HG02970 (cell line): ENCODE results near the gene ATAD3C.
"Not testable (repeated sequence)": the region's sequence is repeated elsewhere in the genome, so short reads cannot be mapped to it uniquely, and the experiment has no call there.

ENCODE experiments used
- ATAC-seq: cut with Tn5 transposase; IDR thresholded peaks from one replicate; pipeline ENCODE4 v1.9.1; 2021; ENCODE audit warnings: mild to moderate bottlenecking, moderate library complexity, moderate number of reproducible peaks; ENCODE audit not compliant: unreplicated experiment, low FRiP score

The ATAD3C gene

GRCh38 chr1:1468196-1468985 is 18.9 kb downstream of the ATAD3C start:
- not testable (repeated sequence) for ATAC-seq

DNA sequence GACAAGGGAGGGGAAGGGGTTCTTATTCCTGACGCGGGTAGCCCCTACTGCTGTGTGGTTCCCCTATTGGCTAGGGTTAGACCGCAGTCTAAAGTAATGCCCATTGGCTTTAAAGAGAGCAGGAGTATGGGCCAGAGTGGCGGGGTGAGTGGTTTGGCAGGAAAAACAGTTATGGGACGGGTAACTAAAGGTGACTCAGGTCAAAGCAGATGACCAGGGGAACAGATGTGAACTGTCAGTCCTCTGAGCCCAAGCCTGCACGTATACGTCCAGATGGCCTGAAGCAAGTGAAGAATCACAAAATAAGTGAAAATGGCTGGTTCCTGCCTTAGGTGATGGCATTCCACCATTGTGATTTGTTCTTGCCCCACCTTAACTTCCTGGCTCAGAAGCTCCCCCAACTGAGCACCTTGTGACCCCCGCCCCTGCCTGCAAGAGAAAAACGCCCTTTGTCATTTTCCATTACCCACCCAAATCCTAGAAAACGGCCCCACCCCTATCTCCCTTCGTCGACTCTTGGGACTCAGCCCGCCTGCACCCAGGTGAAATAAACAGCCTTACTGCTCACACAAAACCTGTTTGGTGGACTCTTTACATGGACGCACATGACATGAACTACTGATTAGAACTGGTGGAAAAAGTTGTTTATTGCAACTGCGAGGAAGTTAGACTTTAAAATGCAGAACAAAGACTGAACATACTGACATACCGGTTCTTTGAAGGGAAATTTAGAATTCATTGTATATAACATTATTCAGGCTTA is 21.3 kb downstream of the ATAD3C start:
- ATAC-seq: no peak

DNA sequence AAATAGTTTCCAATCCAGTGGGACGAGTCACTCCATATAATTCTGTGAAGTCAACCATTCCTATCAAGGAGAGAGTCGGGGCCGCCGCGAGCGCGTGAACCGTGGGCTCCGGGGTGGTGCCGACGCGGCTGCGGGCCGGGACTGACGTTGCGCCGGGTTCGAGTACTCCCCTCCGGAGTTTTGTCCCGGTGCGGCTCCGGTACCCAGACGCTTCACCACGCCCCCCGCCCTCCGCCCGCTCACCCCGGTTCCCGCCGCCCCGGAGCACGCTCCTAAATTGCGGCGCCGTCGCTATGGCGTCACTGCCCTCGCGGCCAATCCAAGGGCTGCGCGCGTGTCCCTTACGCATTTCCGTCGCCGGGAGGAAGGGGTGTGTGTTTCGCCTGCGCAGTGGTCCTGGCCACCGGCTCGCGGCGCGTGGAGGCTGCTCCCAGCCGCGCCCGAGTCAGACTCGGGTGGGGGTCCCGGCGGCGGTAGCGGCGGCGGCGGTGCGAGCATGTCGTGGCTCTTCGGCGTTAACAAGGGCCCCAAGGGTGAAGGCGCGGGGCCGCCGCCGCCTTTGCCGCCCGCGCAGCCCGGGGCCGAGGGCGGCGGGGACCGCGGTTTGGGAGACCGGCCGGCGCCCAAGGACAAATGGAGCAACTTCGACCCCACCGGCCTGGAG is 22.0 kb downstream of the ATAD3C start, which contains the start of gene ATAD3B:
TSS of gene ATAD3B (plus strand) at position 377 of the 664 bp plus-strand sequence. CDS start at position 497, 120 bp downstream.
- peak; percentile 93 for ATAC-seq

DNA sequence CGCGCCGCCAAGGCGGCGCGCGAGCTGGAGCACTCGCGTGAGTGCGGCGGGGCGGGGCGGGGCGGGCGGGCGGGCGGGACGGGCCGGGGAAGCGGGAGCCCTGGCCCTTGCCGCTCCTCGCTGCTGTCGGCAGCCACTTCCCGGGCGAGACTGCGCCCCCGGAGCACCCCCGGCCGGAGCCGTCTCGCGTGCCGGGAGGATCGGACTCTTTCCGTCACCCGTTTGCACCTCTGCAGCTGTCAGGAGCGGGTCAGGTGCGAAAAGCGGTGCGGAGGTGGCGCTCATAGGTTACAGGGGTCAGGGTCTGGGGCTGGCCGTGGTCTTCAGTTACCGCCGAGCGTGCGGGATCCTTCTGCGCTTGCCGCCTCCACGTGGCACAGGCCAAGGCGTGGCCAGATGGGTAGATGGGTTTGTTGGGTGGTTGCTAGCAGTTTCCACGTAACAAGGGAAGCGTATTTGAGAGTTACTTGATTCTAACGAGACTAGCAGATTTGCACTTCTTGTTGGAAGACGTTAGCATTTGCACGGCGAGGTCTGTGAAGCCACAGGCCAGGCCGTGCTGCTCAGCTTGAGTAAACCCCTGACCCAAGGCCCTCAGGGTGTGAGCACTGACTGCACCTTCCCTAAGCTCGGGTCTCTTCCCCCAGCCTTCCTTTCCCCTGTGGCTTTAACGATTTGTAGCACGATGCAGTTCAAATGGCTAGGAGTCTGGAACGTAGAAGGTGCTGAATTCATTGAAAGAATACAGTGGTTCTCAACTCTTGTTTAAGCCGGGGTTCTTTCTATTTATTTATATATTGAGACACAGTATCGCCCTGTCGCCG is 22.8 kb downstream of the ATAD3C start:
- ATAC-seq: peak; percentile 20

DNA sequence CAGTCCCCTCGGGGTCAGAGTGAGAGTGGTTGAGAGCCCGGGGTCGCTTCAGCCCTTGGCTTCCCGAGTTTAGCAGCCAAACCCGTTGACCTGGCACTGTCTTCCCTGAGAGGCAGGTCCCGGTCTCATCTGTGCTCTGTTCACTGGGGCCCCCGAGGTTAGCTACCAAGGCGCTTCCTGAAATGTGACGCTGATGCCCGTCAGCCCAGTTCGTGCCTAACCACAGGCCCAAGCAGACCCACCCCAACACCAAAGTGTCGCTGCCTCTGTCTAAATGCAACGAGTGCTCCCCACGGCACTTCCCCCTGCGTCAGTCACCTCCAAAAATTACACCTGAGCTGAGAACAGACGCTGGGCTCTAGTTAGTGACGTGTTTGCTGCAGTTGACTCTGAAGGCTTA is 26.5 kb downstream of the ATAD3C start:
- ATAC-seq: not testable (repeated sequence)

DNA sequence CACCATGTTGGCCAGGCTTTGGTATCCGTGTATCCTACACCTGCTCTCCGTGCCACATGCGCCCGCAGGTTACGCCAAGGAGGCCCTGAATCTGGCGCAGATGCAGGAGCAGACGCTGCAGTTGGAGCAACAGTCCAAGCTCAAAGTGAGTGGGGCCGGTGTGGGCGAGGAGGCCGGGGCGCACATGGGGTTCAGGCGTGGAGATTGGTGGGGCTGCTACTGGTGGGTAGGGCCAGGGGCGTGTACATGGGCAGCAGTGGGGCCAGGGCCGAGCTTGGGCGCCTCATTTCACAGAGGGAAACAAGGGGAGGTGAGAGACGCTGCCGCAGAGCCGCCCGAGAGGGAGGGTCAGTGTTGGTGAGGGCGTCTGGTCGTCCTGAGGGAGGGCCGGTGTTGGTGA is 27.7 kb downstream of the ATAD3C start:
- ATAC-seq: no peak

DNA sequence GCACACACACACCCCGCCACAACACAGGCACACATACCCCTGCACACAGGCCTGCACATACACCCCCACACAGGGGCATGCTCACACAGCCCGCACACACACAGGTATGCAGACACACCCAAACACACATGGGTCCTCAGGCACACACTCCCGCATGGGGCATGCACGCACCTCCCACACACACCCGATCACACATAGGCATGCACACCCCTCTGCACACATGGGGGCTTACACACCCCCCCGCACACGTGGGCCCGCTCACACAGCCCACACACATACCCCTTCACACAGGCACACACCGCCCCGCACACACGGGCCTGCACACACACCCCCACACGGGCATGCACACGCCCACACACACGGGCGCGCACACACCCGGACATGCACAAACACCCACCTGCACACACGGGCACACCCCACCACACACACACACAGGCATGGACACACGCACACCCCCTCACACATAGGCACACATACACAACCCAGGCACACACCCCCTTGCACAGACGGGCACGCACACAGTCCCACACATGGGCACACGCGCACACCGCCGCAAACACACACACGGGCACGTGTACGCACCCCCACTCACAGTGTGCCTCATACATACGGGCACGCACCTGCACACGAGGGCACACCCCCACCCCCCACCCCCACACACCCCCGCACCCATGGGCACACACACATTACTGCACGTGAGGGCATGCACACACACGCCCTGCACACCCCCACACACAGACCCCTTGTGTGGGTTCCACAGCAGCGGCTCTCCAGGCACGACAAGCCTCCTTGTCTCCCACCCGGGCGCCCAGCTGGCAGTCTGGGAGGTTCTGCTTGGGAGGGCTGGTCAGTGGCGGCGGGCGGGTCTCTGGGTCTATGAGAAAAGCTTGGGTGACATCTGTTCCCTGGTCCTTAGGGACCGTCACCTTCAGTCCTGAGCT is 30.3 kb downstream of the ATAD3C start:
- no peak for ATAC-seq

GRCh38 chr1:1480488-1480867 is 31.0 kb downstream of the ATAD3C start:
- not testable (repeated sequence) for ATAC-seq

DNA sequence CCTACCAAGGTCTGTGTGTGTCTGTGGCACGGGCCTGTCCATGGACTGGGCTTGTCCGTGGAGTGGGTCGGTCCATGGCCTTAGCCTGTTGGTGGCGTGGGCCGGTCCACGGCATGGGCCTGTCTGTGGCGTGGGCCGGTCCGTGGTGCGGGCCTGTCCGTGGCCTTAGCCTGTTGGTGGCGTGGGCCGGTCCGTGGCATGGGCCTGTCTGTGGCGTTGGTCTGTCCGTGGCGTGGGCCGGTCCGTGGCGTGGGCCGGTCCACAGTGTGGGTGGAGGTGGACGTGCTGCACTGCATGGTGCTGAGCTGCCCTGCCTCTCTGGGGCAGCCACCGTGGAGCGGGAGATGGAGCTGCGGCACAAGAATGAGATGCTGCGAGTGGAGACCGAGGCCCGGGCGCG is 32.3 kb downstream of the ATAD3C start:
- not testable (repeated sequence) for ATAC-seq

- no peak for ATAC-seq
These were observed 33.4 kb downstream of the ATAD3C start for GRCh38 chr1:1482856-1483255.

- no peak for ATAC-seq
These were observed 34.2 kb downstream of the ATAD3C start for GRCh38 chr1:1483714-1484113.

DNA sequence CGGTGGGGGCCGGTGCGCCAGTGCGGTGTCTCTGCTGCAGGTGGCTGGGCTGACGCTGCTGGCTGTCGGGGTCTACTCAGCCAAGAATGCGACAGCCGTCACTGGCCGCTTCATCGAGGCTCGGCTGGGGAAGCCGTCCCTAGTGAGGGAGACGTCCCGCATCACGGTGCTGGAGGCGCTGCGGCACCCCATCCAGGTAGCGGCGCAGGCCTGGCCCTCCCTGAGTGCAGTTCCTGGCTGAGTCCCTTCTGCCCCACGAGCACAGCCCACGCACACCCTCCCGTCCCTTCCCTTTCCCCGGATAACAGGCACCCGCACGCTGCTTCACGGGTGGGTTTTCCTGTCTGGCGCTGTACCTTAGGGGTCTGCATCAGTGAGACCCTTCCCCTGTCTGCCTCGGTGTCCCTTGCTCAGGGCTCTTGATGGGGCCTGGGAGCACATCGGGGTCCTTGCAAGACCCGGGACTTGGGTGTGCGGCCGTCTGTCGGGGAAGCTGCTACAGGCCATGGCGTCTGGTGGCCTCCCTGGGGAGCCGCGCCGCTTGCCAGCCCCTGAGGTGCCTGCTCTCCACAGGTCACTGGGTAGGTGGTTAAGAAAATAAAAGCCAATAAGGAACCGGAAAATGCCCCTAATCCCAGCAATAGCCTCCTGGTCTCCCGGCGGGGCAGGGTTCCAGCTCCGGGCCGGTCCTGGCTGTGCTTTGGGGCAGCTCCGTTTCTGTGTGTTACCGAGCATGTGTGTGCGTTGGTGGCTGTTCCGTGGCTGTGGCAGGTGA is 35.7 kb downstream of the ATAD3C start:
- not testable (repeated sequence) for ATAC-seq

- ATAC-seq: not testable (repeated sequence)
These were observed 36.3 kb downstream of the ATAD3C start for GRCh38 chr1:1485755-1486317.

GRCh38 chr1:1487701-1488100 is 38.2 kb downstream of the ATAD3C start:
- ATAC-seq: no peak

- no peak for ATAC-seq
These were observed 39.7 kb downstream of the ATAD3C start for GRCh38 chr1:1489231-1489630.

- ATAC-seq: no peak
These were observed 40.4 kb downstream of the ATAD3C start for GRCh38 chr1:1489861-1490260.

GRCh38 chr1:1490633-1491230 is 41.2 kb downstream of the ATAD3C start:
- ATAC-seq: no peak

DNA sequence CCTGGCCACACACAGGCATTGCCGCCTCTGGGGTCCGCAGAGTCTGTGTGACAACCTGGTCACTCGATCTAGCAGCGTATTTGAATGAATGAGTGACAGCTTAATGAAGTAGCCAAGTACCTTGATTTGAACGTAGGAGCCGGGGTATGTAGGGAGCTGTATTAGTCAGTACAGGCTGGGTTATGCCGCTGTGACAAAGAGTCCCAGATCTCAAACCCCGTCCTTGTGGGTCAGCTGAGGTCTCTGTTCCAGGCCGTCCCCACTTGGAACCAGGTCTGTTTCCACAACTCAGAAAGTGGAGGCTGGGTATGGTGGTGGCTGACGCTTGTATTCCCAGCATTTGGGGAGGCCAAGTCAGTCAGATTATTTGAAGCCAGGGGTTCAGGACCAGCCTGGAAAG is 42.1 kb downstream of the ATAD3C start:
- no peak for ATAC-seq
